ENCODE data around the gene LAMTOR4. TPM values are rescaled to one million over a fixed set of nuclear protein-coding genes. Genes with fewer than 3 reads are reported as not detected.
"Not testable (repeated sequence)": the region's sequence is repeated elsewhere in the genome, so short reads cannot be mapped to it uniquely, and the experiment has no call there.

Gene LAMTOR4
- polyA plus RNA-seq, 12 donors = 51.2 to 100 (median 59.3) TPM; not detected in 1

DNA sequence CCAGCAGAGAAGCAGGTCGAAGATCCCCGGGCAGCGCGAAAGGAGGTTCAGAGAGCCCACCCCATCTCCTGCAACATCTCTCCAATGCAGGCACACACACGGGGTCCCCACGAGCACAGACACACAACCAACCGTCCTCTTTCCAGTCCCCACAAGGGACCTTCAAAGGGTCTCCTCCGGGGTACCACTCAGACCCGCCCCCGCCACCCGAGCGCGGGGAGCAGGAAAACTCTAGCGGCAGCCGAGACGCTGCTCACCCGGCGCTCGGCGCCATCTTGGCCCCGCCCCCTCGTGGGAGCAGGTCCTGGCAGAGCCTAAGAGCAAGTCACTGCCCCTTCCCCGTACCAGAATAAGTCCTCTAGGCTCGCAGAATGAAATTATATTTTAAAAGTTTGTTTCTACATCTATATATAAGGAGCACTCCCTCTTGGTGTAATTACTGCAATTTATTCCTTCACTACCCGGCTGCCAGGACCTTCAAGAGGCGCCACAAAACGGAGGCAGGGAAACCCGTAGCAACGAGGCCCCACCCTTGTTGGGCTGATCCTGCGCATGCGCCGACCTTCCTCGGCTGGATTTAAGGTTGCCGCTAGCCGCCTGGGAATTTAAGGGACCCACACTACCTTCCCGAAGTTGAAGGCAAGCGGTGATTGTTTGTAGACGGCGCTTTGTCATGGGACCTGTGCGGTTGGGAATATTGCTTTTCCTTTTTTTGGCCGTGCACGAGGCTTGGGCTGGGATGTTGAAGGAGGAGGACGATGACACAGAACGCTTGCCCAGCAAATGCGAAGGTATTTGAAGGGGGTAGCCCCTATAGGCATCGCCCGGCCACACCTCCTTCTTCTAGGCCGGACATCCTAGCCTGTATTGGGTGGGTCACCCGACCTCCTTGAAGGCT lies 29.4 kb upstream of the LAMTOR4 start, which contains the start of the genes CNPY4 and TAF6:
TSS of gene CNPY4 (plus strand) at position 563 of the 898 bp plus-strand sequence. CDS start at position 674, 111 bp downstream.
TSS of gene TAF6 (minus strand) at position 287 of the 898 bp plus-strand sequence. CDS start 5,149 bp downstream, outside the sequence.
- DNase-seq = peak; percentile 98

GRCh38 chr7:100119970-100120732 lies 28.6 kb upstream of the LAMTOR4 start:
- peak; percentile 80 for DNase-seq

- no peak for DNase-seq
Observed at GRCh38 chr7:100120733-100121036, 28.0 kb upstream of the LAMTOR4 start.

DNA sequence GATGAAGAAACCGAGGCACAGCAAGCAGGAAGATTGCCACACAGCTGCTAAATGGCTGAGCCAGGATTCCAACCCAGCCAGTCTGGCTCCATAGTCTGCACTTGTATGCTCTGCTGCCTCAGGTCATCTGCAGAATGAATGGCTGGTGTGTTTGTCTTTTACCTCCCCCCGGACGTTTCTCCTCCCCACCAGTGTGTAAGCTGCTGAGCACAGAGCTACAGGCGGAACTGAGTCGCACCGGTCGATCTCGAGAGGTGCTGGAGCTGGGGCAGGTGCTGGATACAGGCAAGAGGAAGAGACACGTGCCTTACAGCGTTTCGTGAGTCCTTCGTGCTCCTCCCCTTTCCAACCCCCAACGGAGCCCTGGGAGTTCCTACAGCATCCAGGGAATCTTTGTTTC lies 26.7 kb upstream of the LAMTOR4 start:
- no peak for DNase-seq

DNA sequence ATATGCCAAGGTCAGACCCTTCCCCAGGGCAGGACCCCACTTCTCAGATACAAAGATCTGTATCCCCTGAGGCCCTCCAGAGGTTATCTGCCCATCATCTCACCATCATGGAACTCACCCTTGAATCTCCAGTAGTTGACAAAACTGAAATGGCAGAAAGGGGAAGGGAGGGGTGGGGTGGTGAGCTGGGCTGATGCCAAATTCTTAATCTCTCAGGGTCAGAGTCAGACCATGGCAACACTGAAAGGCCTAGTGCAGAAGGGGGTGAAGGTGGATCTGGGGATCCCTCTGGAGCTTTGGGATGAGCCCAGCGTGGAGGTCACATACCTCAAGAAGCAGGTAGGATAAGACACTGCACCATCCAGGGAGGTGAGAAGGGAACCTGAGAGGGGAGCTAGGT lies 26.1 kb upstream of the LAMTOR4 start:
- no peak for DNase-seq

- no peak for DNase-seq
Observed at GRCh38 chr7:100124301-100125230, 24.2 kb upstream of the LAMTOR4 start.

DNA sequence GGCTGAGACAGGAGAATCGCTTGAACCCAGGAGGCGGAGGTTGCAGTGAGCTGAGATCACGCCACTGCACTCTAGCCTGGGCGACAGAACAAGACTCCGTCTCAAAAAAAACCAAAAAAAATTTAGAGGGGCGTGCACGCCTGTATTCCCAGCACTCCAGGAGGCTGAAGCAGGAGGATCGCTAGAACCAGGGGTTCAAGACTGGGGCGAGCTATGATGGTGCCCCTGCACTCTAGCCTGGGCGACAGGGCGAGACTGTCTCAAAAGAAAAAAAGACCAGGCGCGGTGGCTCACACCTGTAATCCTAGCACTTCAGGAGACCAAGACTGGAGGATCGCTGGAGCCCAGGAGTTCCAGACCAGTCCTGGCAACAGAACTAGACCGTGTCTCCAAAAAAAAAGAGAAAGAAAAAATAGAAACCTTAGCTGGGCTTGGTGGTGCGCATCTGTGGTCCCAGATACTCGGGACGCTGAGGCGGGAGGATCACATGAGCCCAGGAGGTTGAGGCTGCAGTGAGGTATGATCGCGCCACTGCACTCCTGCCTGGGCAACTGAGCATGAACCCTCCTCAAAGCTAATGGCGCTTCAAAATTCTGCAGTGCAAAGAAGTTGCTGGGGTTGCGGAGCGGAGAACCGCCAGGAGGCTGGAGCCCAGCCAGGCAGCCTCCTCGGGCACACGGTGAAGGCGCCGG lies 22.3 kb upstream of the LAMTOR4 start:
- DNase-seq = no peak

DNA sequence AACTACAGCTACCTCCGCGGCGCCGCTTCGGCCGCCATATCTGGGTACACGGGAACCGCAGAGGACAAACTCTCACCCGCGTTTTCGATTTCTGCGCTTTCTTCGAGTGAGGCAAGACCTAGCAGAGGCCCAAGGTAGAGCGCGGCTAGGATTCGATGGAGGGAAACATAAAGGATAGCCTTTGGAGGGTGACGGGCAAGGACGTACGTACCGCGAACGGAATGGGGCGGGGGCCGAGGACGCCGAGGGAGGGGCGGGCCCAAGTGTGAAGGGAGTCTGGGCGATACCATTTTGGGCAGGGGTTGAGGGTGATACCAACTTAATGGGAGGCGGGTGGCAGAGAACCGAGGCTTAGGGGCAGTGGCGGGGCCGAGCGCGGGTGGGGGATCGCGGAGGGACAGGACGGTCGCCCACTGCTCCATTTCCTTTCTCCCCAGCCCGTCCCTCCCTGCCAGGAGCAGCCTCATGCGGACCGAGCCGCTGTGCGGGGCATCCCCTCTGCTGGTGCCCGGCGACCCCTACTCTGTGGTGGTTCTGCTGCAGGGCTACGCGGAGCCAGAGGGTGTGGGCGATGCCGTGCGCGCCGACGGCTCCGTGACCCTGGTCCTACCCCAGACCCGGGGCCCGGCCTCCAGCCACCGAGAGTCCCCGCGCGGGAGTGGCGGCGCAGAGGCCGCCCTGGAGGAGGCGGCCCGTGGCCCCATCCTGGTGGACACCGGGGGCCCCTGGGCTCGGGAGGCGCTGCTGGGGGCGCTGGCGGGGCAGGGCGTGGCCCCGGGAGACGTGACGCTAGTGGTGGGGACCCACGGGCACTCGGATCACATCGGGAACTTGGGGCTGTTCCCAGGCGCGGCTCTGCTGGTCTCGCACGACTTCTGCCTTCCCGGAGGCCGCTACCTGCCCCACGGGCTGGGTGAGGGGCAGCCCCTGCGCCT lies 21.5 kb upstream of the LAMTOR4 start, which contains the start of gene MBLAC1:
TSS of gene MBLAC1 (plus strand) at position 37 of the 935 bp plus-strand sequence. CDS start at position 466, 429 bp downstream.
- peak; percentile 96 for DNase-seq

GRCh38 chr7:100127866-100128636 lies 20.7 kb upstream of the LAMTOR4 start:
- DNase-seq = no peak

DNA sequence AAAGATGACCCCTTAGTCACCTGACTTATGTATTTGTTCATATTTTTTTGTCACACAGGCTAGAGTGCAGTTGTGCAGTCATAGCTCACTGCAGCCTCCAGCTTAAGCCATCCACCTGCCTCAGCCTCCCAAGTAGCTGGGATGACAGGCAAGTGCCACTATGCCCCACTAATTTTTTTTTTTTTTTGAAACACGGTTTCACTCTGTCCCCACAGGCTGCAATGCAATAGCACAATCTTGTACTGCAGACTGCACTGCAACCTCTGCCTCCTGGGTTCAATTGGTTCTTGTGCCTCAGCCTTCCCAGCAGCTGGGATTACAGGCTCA lies 20.1 kb upstream of the LAMTOR4 start:
- no peak for DNase-seq

GRCh38 chr7:100130220-100130607 lies 18.5 kb upstream of the LAMTOR4 start:
- not testable (repeated sequence) for DNase-seq

- DNase-seq = peak; percentile 75
Observed at GRCh38 chr7:100130608-100131453, 17.9 kb upstream of the LAMTOR4 start.

DNA sequence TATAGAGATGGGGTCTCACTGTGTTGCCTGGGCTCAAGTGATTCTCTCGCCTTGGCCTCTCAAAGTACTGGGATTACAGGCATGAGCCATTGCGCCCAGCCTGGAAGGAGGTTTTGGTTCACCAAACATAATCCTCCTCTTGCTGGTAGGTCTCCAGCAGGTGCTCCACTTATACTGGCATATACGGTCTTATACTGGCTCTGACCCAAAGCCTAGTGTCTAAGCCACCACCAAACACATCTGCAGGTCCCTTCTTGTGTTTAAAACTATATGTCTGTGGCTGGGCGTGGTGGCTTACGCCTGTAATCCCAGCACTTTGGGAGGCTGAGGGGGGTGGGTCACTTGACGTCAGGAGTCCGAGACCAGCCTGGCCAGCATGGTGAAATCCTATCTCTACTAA lies 16.6 kb upstream of the LAMTOR4 start:
- no peak for DNase-seq

DNA sequence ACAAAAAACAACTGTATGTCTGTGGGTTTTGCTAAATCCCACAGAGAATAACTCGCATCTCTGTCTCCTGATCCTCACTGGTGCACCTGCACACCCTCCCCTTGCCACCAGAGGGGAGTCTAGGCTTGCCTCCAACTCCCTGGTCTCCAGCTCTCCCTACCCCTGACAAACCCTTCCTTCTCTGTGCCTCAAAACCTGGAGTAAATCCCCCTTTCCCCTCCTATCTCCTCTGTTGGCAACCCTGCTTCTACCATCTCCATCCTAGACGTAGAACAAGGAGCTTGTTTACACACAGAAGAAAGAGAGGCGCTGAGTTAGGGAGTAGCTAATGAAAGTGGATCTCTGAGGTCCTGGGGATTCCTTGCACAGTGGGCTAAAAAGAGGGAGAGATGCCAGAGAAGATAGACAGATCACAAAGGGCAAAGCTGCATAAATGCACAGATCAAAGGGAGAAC lies 16.0 kb upstream of the LAMTOR4 start:
- DNase-seq = peak; percentile 55

GRCh38 chr7:100137851-100138760 lies 10.6 kb upstream of the LAMTOR4 start:
- DNase-seq = no peak

- no peak for DNase-seq
Observed at GRCh38 chr7:100141555-100141949, 7.2 kb upstream of the LAMTOR4 start.

DNA sequence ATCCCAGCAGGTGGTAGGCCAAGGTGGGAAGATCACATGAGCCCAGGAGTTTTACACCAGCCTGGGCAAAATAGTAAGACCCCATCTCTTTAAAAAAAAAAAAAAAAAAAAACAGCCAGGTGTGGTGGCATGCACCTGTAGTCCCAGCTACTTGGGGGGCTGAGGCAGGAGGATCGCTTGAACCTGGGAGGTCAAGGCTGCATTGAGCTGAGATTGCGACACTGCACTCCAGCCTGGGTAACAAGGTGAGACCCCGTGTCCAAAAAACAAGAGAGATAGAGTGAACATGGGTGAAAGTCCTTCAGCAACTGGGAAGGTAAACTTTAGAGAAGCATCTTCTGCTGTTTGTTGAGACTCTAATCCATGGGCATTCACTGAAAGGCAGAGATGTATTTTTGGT lies 6.3 kb upstream of the LAMTOR4 start:
- no peak for DNase-seq
